A172 (cell line): ENCODE measurements around the gene PFKL. TPM values are rescaled to one million over a fixed set of nuclear protein-coding genes. Genes with fewer than 3 reads are reported as not detected.
A peak's percentile ranks its signal among the peaks of the same experiment; 100 is the strongest.

Experiments
- DNase-seq: peaks from one replicate; pipeline ENCODE4 v3.0.0-alpha.2; 2015; ENCODE audit warnings: low spot score
- total RNA-seq: library from RNA; depleted of rRNA; stranded (reverse); fragments of >200 nt; shearing (Covaris generic); gene quantifications from 2 replicates; pipeline ENCODE4 v1.2.3, GENCODE V29; 2014; rRNA removed

The PFKL gene
- total RNA-seq: 114 and 115 TPM in 2 replicates

- peak; percentile 41 for DNase-seq
These were observed at the start of gene PFKL for GRCh38 chr21:44299458-44300261. PFKL (plus strand) TSS chr21:44300053; CDS start chr21:44300106, 53 bp downstream.

DNA sequence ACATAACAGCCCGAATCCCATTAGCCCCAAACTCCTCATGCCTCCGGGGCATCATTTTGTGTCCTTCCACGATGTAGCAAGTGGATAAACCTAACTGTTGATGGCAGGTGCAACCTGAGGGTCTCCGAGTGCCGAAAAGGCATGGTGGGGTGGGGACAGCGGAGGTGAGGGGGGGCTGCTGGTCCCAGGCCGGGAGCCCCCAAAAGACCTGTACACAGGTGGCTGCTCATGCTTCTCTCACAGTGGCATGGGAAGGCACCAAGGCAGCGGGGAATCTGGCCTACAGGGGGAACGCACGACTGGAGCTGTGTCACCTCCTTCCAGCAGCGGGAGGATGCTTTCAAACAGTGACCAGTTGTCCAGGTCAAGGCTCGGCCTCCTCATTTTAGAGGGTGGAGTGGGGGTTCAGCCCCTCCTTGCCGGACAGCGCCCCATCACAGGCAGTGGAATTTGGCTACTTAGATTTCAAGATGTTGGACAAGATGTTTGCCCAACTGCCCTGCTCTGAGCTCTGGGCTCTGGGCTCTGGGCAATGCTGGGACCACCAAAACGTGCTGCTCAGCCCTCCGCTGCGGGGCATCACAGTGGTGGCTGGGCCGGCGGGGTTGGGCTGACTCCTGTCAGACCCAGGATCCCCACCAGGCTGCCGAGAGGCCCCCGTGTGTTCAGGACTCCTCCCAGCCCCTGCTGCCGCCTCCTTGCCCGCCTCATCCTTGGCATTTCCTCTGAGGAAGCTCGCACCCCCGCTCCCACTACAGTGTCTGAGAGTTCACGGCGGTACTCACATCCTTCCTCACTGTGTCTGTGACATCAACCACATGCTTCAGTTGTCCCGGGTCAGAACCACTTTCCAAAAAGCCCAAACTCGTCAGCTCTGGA is 45.8 kb upstream of the PFKL start:
- DNase-seq: peak; percentile 39

DNA sequence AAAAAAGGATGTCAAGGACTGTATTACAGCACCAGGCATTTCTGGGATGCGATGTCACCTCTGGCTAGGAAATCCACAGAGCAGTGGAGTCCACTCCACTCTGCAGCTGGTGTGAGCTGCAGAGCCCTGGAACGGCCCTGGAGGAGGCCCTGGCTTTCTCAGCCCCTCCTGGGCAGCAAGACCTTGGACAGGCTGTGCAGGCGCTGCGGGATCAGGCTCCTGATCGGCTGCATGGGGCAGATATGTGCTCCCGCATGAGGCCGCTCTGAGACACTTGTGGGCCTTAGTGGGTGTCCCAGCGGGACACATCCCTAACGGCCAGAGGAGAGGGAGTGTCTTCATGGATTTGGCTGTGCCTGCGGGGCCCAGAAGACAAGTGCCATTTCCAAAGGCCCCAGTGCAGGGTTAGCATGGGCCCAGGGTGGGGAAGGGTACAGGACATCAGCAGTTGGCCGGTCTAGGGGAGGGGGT is 44.3 kb upstream of the PFKL start:
- peak; percentile 41 for DNase-seq

DNA sequence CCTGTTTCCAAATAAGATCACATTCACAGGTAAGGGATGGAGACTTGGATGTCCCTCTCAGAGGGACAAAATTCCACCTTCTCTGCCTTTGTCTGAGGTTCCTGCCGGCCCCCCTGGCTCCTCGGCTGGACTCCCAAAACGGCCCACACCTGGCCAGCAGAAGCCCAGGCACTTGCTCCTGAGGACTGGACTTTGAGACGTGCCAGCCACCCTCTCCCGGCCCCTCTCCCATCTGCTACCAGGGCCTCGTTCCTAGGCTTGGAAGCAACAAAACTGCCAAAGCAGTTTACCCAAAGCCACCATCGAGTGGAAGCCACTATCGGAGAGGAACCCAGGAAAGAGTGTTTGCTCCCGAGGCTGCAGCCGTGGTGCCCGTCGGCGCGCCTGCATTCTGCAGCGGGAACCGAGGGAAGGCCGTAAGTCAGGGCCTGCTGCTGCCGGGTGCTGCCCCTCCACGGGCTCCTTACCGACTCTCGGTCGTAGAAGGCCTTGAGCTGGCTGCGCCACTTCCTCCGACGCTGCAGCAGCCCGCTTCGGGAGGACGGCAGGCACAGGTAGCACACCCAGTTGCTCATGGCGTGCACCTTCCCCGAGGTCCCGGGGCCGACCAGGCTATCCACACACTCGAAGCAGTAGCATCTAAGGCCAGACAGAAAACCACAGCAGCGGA is 41.7 kb upstream of the PFKL start:
- DNase-seq: no peak

GRCh38 chr21:44259082-44259705 is 40.7 kb upstream of the PFKL start:
- DNase-seq: no peak

DNA sequence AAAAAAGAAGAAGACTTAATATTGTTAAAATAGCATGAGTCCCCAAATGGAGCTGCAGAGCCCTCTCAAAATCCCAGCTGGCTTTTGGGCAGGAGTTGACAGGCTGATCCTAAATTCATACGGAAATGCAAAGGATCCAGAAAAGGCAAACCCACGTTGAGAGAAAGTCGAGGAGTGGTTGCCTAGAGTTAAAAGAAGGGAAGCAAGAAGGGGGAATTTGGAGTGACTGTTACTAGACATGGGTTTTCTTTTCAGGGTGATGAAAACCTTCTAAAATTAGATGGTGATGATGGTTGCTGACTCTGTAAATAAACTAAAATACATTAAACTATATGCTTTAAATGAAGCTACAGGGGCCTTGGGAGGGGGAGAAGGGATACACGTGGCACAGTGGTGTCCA is 39.8 kb upstream of the PFKL start:
- no peak for DNase-seq

DNA sequence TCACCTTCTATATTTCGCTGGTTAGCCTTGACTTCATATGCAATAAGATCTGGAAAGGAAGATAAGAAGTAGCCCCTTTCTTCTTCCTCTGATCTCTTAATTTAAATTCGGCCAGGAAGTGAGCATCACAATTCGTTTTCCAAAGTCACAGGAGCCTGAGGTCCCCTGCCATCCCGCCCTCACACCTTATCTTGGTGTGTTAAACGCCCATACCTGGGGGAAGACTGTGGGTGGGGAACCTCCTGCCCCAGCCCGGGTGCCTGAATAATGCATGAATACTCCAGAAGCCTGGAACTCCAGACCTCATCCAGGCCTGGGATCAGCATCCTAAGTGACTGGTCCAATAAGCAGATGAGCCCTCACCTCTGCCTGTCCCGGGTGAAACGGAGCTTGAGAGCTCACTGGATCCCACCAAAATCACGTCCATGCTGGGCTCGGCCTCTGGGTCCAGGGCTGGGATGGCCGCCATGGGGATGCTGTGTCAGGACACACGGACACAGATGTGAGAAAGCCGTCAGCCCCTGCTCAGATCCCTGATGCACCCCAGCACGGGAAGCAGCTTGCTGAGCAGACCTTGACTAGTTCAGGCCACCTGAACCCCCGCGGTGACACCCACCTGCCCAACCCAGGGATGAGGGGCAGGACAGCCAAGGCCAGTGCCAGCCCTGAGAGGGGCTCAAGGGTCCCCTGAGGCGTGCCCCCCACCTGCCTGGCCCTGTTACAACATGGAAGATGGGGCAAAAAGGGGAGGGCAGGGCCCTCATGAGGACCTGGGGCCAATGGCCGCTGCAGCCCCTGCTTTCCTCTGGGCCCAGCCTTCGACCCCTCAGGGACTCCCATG is 38.8 kb upstream of the PFKL start:
- DNase-seq: no peak

- DNase-seq: no peak
These were observed 38.1 kb upstream of the PFKL start, which contains the start of gene DNMT3L for GRCh38 chr21:44261675-44262295. DNMT3L (minus strand) TSS chr21:44261897; CDS start chr21:44261259, 638 bp downstream.

DNA sequence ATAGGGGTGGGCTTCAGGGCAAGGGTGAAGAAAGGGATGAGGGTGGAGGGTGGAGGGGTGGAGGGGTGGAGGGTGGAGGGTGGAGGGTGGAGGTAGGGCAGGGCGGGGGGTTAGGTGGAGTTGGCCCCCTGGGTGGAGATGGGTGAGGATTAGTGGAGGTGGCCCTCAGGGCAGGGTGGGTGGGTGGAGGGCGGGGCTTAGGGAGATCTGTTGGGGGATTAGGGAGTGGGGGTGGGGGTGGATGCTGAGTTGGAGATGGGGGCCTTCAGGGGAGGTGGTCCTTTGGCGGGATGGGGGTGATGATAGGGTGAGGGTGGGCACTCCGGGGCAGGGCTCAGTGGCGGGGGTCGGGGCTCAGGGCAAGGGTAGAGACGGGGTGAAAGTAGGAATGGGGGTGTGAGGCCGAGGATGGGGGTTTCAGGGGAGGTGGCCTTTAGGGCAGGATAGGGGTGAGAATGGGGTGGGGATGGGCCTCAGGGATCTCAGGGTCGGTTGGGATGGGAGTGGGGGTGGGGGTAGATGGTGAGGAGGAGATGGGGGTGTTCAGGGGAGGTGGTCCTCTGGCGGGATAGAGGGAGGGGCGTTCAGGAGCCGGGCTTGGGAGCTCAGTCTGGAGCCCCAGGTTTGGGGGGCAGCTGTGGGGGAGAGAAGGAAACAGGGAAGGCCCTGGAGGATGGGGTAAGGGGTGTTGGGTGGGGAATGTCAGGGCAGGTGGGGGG is 37.4 kb upstream of the PFKL start:
- DNase-seq: no peak

- DNase-seq: no peak
These were observed 36.6 kb upstream of the PFKL start for GRCh38 chr21:44263221-44263760.

DNA sequence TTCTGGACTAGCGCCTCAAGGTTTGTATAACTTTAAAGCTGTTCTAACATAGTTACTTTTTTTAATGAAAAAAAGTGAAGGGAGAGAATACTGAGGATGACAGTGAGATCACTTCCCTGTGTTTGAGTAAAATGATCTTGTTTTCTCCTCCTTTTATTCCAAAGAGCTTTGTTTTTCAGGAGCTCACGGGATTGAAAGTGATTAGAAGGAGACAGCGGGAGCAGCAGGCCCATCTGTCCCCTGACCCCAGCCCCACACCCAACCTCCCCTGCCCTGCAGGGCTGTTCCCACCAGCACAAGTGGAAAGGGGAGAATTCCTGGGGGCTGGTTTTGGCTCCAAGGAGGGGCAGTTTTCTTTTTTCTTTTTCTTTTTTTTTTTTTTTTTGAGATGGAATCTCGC is 36.1 kb upstream of the PFKL start:
- DNase-seq: no peak

- DNase-seq: no peak
These were observed 34.1 kb upstream of the PFKL start for GRCh38 chr21:44265734-44266270.

GRCh38 chr21:44267655-44268142 is 32.2 kb upstream of the PFKL start:
- no peak for DNase-seq

DNA sequence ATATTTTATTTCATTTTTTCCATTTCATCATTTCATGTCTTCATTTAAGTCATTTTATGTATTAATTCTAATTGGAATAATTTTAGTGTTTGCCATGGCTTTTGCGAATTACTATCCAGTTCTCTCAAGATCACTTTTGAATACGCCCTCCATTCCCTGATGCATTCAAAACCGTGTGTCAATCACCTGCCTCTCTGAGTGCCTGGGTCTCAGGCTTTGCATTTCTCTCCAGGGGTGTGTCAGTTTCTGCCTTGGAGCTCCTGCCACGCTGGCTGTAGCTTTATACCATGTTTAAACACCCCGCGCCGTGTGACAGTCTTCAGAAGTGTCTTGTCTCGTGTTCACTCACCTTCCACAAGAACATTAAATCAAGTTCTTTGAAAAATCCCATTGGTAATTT is 30.8 kb upstream of the PFKL start:
- no peak for DNase-seq

DNA sequence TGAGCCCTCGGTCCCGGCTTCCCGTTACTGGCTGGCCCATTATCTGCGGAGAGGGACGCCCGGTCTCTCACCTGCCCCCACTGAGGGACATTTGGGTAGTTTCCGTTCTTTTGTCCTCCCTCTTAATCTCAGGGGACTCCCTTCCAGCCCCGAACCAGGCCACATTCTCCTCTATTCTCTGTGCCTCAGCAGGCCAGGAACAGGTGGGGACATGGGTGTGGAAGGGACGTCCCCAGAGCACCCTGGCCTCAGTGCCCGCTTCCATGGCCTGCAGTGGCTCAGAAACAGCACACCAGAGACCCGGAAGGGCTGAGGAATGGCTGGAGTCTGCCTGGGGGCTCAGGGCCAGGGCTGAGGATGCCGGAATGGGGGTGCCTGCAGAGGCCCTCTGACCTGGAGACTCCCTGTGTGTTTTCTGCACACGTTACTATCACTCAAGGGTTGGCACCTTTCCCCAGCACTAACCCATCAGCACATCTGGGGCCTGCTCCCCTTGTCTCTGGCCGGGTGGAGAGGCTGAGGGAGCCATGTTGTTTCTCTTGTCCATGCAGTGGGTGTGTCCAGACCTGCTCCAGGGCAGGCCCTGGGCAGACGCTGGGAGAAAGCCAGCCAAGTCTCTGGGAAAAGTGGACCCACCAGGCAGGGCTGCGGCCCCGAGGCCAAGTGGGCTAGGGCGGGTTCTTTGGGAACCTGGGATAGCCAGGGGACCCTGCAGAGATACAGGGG is 28.1 kb upstream of the PFKL start:
- DNase-seq: no peak

DNA sequence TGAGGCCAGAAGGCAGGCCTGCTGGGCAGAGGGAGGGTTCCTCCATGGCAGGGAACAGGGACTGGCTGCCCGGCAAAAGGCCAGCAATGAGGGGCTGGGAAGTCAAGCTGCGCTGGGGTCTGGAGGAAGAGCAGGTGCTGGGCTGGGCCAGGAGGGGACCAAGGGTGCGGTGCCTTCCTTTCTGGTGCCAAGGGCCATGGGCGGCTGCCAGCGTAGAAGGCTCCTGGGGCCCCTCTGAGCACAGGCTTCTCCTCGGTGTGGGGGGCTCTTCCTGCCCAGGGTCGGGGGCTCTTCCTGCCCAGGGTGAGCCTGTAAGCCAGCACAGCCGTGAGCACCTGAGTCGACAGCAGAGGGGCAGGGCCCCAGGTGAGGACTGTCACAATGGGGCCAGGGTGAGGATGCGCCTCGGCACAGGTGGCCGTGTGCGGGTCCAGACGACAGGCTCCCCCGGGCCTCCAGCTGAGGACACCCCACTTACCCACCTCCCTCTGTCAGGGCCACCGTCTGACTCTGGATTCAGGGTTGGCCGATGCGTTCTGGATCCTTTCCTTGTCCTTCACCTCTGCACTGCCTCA is 27.5 kb upstream of the PFKL start:
- DNase-seq: no peak

GRCh38 chr21:44273046-44273445 is 26.8 kb upstream of the PFKL start:
- DNase-seq: no peak

- DNase-seq: no peak
These were observed 24.8 kb upstream of the PFKL start for GRCh38 chr21:44275041-44275440.
